GM12891 (cell line): Measurements from ENCODE around the gene OR7C1.

ENCODE experiments used
- POLR2A ChIP-seq: IDR thresholded peaks from 2 replicates; pipeline ENCODE4 v1.6.1; 2011; ENCODE audit warnings: low read depth, low read length, control low read depth
- POLR2AphosphoS5 ChIP-seq: IDR thresholded peaks from 2 replicates; pipeline ENCODE4 v1.6.1; 2011; ENCODE audit warnings: low read depth, low read length, control low read depth

GRCh38 chr19:14868497-14868896, 33.5 kb upstream of the OR7C1 start:
- TF ChIP-seq POLR2A = no peak
- TF ChIP-seq POLR2AphosphoS5 = no peak
